ENCODE measurements around the gene DMD. TPM values are rescaled to one million over a fixed set of nuclear protein-coding genes. Genes with fewer than 3 reads are reported as not detected.

Gene DMD
- total RNA-seq, 2 experiments from 2014 or later = 0.20 to 0.47 TPM

GRCh38 chrX:31811106-31811505 lies 1400.2 kb downstream of the DMD start:
- no peak for TF ChIP-seq CTCF (IDR thresholded peaks at IDR 0.05)
- POLR2A ChIA-PET = no interaction called here
- H3K9me3 Mint-ChIP-seq = no peaks in the 10 kb centered on the region

GRCh38 chrX:31808357-31808756 lies 1403.0 kb downstream of the DMD start:
- H3K4me3 ChIP-seq (ENCODE audit: low read length) = no peak overlapping the region
- Mint-ChIP-seq H3K27ac (no peak overlapping the region), H3K27me3 (no peaks in the 10 kb centered on the region), H3K4me1 (ENCODE audit: low read depth) (no peaks in the 10 kb centered on the region), H3K4me3 (no peak overlapping the region), H3K36me3 (ENCODE audit: low read depth) (no peaks in the 10 kb centered on the region), H3K9me3 (peaks cover 3% of the 10 kb centered on the region)
- H3K27me3 ChIP-seq (ENCODE audit: control insufficient read depth in 1 of 2, insufficient read depth in 2 of 2, low read length in 2 of 2) = no peaks in the 10 kb centered on the region
- intact Hi-C loops (cut with DNase I, micrococcal nuclease) = no loop called here
- ChIA-PET CTCF (no interaction called here), POLR2A (no interaction called here)
- no peak for TF ChIP-seq CTCF (IDR thresholded peaks at IDR 0.05)
- DNase-seq = no peak
- no peak overlapping the region for H3K27ac ChIP-seq (ENCODE audit: low read depth in 1 of 2, low read length in 2 of 2)
- no peaks in the 10 kb centered on the region for H3K9me3 ChIP-seq (ENCODE audit: control insufficient read depth in 1 of 2, insufficient read depth in 1 of 2, low read length in 2 of 2)
- no peaks in the 10 kb centered on the region for H3K4me1 ChIP-seq (ENCODE audit: insufficient read depth, low read length)
- no peaks in the 10 kb centered on the region for H3K36me3 ChIP-seq (ENCODE audit: insufficient read depth, low read length)
- no peak for ATAC-seq (ENCODE audit: poor library complexity)

More at GRCh38 chrX:31811106-31811505, 1400.2 kb downstream of the DMD start:
- Histone ChIP-seq H3K27me3 (ENCODE audit: control insufficient read depth in 1 of 2, insufficient read depth in 2 of 2, low read length in 2 of 2) (no peaks in the 10 kb centered on the region), H3K36me3 (ENCODE audit: insufficient read depth, low read length) (no peaks in the 10 kb centered on the region), H3K4me3 (ENCODE audit: low read length) (no peak overlapping the region), H3K4me1 (ENCODE audit: insufficient read depth, low read length) (no peaks in the 10 kb centered on the region), H3K27ac (ENCODE audit: low read depth in 1 of 2, low read length in 2 of 2) (no peak overlapping the region), H3K9me3 (ENCODE audit: control insufficient read depth in 1 of 2, insufficient read depth in 1 of 2, low read length in 2 of 2) (no peaks in the 10 kb centered on the region)
- intact Hi-C loops (cut with DNase I, micrococcal nuclease) = no loop called here
- ATAC-seq (ENCODE audit: poor library complexity) (no peak), DNase-seq (no peak)
- H3K27ac Mint-ChIP-seq = no peak overlapping the region
- CTCF ChIA-PET = no interaction called here
- no peaks in the 10 kb centered on the region for H3K4me1 Mint-ChIP-seq (ENCODE audit: low read depth)
- no peak overlapping the region for H3K4me3 Mint-ChIP-seq
- H3K27me3 Mint-ChIP-seq = no peaks in the 10 kb centered on the region
- no peaks in the 10 kb centered on the region for H3K36me3 Mint-ChIP-seq (ENCODE audit: low read depth)

- no peak for TF ChIP-seq CTCF (IDR thresholded peaks at IDR 0.05)
- H3K36me3 Mint-ChIP-seq (ENCODE audit: low read depth) = no peaks in the 10 kb centered on the region
- CTCF ChIA-PET = no interaction called here
- Histone ChIP-seq H3K27ac (ENCODE audit: low read depth in 1 of 2, low read length in 2 of 2) (no peak overlapping the region), H3K4me1 (ENCODE audit: insufficient read depth, low read length) (no peaks in the 10 kb centered on the region), H3K9me3 (ENCODE audit: control insufficient read depth in 1 of 2, insufficient read depth in 1 of 2, low read length in 2 of 2) (no peaks in the 10 kb centered on the region), H3K4me3 (ENCODE audit: low read length) (no peak overlapping the region), H3K36me3 (ENCODE audit: insufficient read depth, low read length) (no peaks in the 10 kb centered on the region), H3K27me3 (ENCODE audit: control insufficient read depth in 1 of 2, insufficient read depth in 2 of 2, low read length in 2 of 2) (no peaks in the 10 kb centered on the region)
- no peak overlapping the region for H3K4me3 Mint-ChIP-seq
- no peak for DNase-seq
- H3K4me1 Mint-ChIP-seq (ENCODE audit: low read depth) = no peaks in the 10 kb centered on the region
- H3K9me3 Mint-ChIP-seq = peaks cover 3% of the 10 kb centered on the region
- intact Hi-C loops (cut with DNase I, micrococcal nuclease) = no loop called here
- no peak for ATAC-seq (ENCODE audit: poor library complexity)
- POLR2A ChIA-PET = no interaction called here
- no peaks in the 10 kb centered on the region for H3K27me3 Mint-ChIP-seq
- H3K27ac Mint-ChIP-seq = no peak overlapping the region
Observed at GRCh38 chrX:31807165-31807564, 1404.2 kb downstream of the DMD start.

All from CD4-positive, alpha-beta T cell (primary cell).